ENCODE results near the gene DGUOK. TPM values are rescaled to one million over a fixed set of nuclear protein-coding genes. Genes with fewer than 3 reads are reported as not detected.

DGUOK gene
- polyA plus RNA-seq, 1 donor (not counting 4 experiments of a cell fraction or from before 2014, with no cell fraction given): 102 TPM

DNA sequence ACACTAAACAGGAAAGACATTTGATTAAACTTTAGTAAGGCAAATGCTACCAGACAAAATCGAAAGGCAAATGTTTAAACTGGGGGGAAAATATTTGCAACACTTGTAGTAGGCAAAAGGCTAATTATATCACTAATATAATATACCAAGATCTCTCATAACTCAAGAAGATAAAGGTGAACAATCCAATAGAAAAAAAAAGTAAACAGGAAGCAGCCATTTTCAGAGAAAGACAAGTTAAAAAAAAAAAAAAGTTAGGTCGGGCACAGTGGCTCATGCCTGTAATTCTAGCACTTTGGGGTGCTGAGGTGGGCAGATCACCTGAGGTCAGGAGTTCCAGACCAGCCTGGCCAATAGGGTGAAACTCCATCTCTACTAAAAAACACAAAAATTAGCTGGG is 38.3 kb upstream of the DGUOK start:
- TF ChIP-seq, protein P1, sequence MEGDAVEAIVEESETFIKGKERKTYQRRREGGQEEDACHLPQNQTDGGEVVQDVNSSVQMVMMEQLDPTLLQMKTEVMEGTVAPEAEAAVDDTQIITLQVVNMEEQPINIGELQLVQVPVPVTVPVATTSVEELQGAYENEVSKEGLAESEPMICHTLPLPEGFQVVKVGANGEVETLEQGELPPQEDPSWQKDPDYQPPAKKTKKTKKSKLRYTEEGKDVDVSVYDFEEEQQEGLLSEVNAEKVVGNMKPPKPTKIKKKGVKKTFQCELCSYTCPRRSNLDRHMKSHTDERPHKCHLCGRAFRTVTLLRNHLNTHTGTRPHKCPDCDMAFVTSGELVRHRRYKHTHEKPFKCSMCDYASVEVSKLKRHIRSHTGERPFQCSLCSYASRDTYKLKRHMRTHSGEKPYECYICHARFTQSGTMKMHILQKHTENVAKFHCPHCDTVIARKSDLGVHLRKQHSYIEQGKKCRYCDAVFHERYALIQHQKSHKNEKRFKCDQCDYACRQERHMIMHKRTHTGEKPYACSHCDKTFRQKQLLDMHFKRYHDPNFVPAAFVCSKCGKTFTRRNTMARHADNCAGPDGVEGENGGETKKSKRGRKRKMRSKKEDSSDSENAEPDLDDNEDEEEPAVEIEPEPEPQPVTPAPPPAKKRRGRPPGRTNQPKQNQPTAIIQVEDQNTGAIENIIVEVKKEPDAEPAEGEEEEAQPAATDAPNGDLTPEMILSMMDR (optimal IDR thresholded peaks at IDR 0.05 in 1 of 3, IDR thresholded peaks at IDR 0.05 in 1 of 3, conservative IDR thresholded peaks at IDR 0.05 in 1 of 3; ENCODE audit: extremely low read depth in 1 of 3, insufficient read depth in 2 of 3, low read length in 3 of 3): no peak
- TF ChIP-seq EZH2 (IDR thresholded peaks at IDR 0.05; ENCODE audit: low read length): no peak
- H3K9ac ChIP-seq (ENCODE audit: control insufficient read depth, extremely low read depth, insufficient read depth, low read length): no peak overlapping the region
- FAIRE-seq (no peak), DNase-seq (ENCODE audit: low read depth, low spot score) (no peak)
- no peaks in the 10 kb centered on the region for H3K36me3 ChIP-seq (ENCODE audit: control insufficient read depth in 2 of 2, extremely low read depth in 1 of 2, insufficient read depth in 2 of 2, low read length in 2 of 2)
- no peak overlapping the region for H3K4me2 ChIP-seq (ENCODE audit: control insufficient read depth, extremely low read depth, insufficient read depth, low read depth, low read length)
- H3K4me1 ChIP-seq (ENCODE audit: control insufficient read depth, extremely low read depth, insufficient read depth, low read length): peaks cover 5% of the 10 kb centered on the region
- no peaks in the 10 kb centered on the region for H3K9me1 ChIP-seq (ENCODE audit: control insufficient read depth, extremely low read depth, insufficient read depth, low read length)
- no peaks in the 10 kb centered on the region for H3K9me3 ChIP-seq (ENCODE audit: control insufficient read depth, low read depth, low read length)
- no peak overlapping the region for H2AFZ ChIP-seq (ENCODE audit: control insufficient read depth, low read length)
- no peak overlapping the region for H3K27ac ChIP-seq (ENCODE audit: control insufficient read depth, insufficient read depth, low read length)
- no peaks in the 10 kb centered on the region for H3K79me2 ChIP-seq (ENCODE audit: control insufficient read depth, insufficient read depth, low read length)
- H3K27me3 ChIP-seq (ENCODE audit: control insufficient read depth, extremely low read depth, insufficient read depth, low read length): no peaks in the 10 kb centered on the region
- no peaks in the 10 kb centered on the region for H4K20me1 ChIP-seq (ENCODE audit: control insufficient read depth, extremely low read depth, insufficient read depth, low read length)
- no peak overlapping the region for H3K4me3 ChIP-seq (ENCODE audit: control insufficient read depth in 2 of 3, extremely low read depth in 1 of 3, insufficient read depth in 2 of 3, low read depth in 1 of 3, low read length in 3 of 3)
- dilution Hi-C loops (cut with MboI; ENCODE audit: extremely low pct_ligation_motif_present, low sequenced_read_pairs): no loop called here

DNA sequence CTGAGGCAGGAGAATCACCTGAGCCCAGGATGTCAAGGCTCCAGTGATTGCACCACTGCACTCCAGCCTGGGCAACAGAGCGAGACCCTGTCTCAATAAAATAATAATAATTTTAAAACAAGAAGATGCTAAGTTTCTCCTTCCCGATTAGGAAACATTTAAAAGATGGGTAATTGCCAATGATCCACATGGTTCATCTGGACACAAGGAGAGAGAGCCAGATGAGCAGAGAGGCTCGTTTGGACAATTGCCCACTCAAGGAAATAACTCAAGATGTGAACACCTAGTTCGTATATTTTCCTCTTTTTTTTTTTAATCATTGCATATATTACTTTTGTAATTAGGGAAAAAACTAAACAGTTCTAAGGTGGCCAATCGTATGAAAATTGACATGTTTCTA is 37.5 kb upstream of the DGUOK start:
- DNase-seq (ENCODE audit: low read depth, low spot score) (no peak), FAIRE-seq (no peak)
- H2AFZ ChIP-seq (ENCODE audit: control insufficient read depth, low read length): no peak overlapping the region
- TF ChIP-seq EZH2 (IDR thresholded peaks at IDR 0.05; ENCODE audit: low read length): no peak
- TF ChIP-seq, protein P1 (optimal IDR thresholded peaks at IDR 0.05 in 1 of 3, IDR thresholded peaks at IDR 0.05 in 1 of 3, conservative IDR thresholded peaks at IDR 0.05 in 1 of 3; ENCODE audit: extremely low read depth in 1 of 3, insufficient read depth in 2 of 3, low read length in 3 of 3): no peak
- H3K9me3 ChIP-seq (ENCODE audit: control insufficient read depth, low read depth, low read length): no peaks in the 10 kb centered on the region
- H3K9me1 ChIP-seq (ENCODE audit: control insufficient read depth, extremely low read depth, insufficient read depth, low read length): no peaks in the 10 kb centered on the region
- H3K79me2 ChIP-seq (ENCODE audit: control insufficient read depth, insufficient read depth, low read length): no peaks in the 10 kb centered on the region
- H3K9ac ChIP-seq (ENCODE audit: control insufficient read depth, extremely low read depth, insufficient read depth, low read length): no peak overlapping the region
- H3K27ac ChIP-seq (ENCODE audit: control insufficient read depth, insufficient read depth, low read length): no peak overlapping the region
- H4K20me1 ChIP-seq (ENCODE audit: control insufficient read depth, extremely low read depth, insufficient read depth, low read length): no peaks in the 10 kb centered on the region
- H3K4me3 ChIP-seq (ENCODE audit: control insufficient read depth in 2 of 3, extremely low read depth in 1 of 3, insufficient read depth in 2 of 3, low read depth in 1 of 3, low read length in 3 of 3): no peak overlapping the region
- dilution Hi-C loops (cut with MboI; ENCODE audit: extremely low pct_ligation_motif_present, low sequenced_read_pairs): no loop called here
- H3K36me3 ChIP-seq (ENCODE audit: control insufficient read depth in 2 of 2, extremely low read depth in 1 of 2, insufficient read depth in 2 of 2, low read length in 2 of 2): no peaks in the 10 kb centered on the region
- H3K4me2 ChIP-seq (ENCODE audit: control insufficient read depth, extremely low read depth, insufficient read depth, low read depth, low read length): no peak overlapping the region
- no peaks in the 10 kb centered on the region for H3K27me3 ChIP-seq (ENCODE audit: control insufficient read depth, extremely low read depth, insufficient read depth, low read length)
- peaks cover 5% of the 10 kb centered on the region for H3K4me1 ChIP-seq (ENCODE audit: control insufficient read depth, extremely low read depth, insufficient read depth, low read length)
